ENCODE measurements around the gene SLC25A46. TPM values are rescaled to one million over a fixed set of nuclear protein-coding genes. Genes with fewer than 3 reads are reported as not detected.

Gene SLC25A46
- total and polyA plus RNA-seq, 2 donors (not counting 1 experiment from before 2014, with no cell fraction given), result 17.6 to 36.9 TPM

DNA sequence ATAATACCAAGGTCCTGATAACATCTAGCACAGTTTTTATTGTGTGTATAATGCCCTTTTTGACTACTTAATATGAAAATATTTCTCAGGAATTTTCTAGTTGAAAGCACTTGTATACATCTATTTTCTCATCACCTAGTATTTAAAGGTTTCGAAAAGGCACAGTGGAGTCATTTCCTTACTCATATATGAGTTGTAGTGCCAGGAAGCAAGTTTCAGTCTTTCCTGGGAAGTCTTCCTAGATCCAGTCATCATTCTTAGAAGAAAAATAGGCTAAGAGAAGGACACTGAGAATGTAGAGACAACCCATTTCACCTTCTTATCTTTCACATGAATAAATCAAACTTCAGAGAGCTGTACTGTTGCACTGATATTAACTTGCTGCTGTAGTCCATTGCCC, 70.2 kb downstream of the SLC25A46 start:
- no peaks in the 10 kb centered on the region for H3K36me3 ChIP-seq (replicated peaks in 1 of 2; ENCODE audit: control extremely low read depth in 1 of 2, control insufficient read depth in 1 of 2, extremely low read depth in 1 of 2, insufficient read depth in 2 of 2, low read length in 1 of 2)
- no peak overlapping the region for H2AFZ ChIP-seq (ENCODE audit: insufficient read depth, low read depth, low read length, poor library complexity, severe bottlenecking)
- no peaks in the 10 kb centered on the region for H3K4me1 ChIP-seq (ENCODE audit: control insufficient read depth in 2 of 2, insufficient read depth in 2 of 2, low read length in 2 of 2)
- H3K27ac ChIP-seq (ENCODE audit: low read length in 2 of 2), result no peak overlapping the region
- H3K4me3 ChIP-seq (ENCODE audit: control extremely low read depth in 1 of 5, extremely low read depth in 1 of 5, insufficient read depth in 1 of 5, low read depth in 2 of 5, low read length in 4 of 5), result no peak overlapping the region
- H3K9ac ChIP-seq (ENCODE audit: low read length), result no peak overlapping the region
- ATAC-seq (ENCODE audit: low read depth) (no peak), DNase-seq (no peak)
- ChIA-PET CTCF (no interaction called here), POLR2A (no interaction called here)
- H3K27me3 Mint-ChIP-seq, result no peaks in the 10 kb centered on the region
- no peaks in the 10 kb centered on the region for H3K9me3 Mint-ChIP-seq (ENCODE audit: insufficient read depth)
- no CpG with 5 or more reads among the region's 1 CpG for WGBS (ENCODE audit: insufficient coverage)
- no peaks in the 10 kb centered on the region for H3K27me3 ChIP-seq (replicated peaks in 1 of 4; ENCODE audit: control extremely low read depth in 1 of 4, control insufficient read depth in 3 of 4, insufficient read depth in 4 of 4, low read length in 3 of 4)
- no peak overlapping the region for H3K4me3 Mint-ChIP-seq
- no peaks in the 10 kb centered on the region for H4K20me1 ChIP-seq (ENCODE audit: control insufficient read depth, insufficient read depth, low read length, poor library complexity, severe bottlenecking)
- no peak for TF ChIP-seq EZH2 (IDR thresholded peaks at IDR 0.05; ENCODE audit: borderline replicate concordance, insufficient read depth, low read depth, low read length, poor library complexity, severe bottlenecking)
- TF ChIP-seq, protein P1, sequence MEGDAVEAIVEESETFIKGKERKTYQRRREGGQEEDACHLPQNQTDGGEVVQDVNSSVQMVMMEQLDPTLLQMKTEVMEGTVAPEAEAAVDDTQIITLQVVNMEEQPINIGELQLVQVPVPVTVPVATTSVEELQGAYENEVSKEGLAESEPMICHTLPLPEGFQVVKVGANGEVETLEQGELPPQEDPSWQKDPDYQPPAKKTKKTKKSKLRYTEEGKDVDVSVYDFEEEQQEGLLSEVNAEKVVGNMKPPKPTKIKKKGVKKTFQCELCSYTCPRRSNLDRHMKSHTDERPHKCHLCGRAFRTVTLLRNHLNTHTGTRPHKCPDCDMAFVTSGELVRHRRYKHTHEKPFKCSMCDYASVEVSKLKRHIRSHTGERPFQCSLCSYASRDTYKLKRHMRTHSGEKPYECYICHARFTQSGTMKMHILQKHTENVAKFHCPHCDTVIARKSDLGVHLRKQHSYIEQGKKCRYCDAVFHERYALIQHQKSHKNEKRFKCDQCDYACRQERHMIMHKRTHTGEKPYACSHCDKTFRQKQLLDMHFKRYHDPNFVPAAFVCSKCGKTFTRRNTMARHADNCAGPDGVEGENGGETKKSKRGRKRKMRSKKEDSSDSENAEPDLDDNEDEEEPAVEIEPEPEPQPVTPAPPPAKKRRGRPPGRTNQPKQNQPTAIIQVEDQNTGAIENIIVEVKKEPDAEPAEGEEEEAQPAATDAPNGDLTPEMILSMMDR (IDR thresholded peaks at IDR 0.05), result no peak
- H3K27ac Mint-ChIP-seq, result no peak overlapping the region
- intact Hi-C loops (cut with micrococcal nuclease), result no loop called here
- no peak overlapping the region for H3K4me2 ChIP-seq (replicated peaks; ENCODE audit: low read depth, low read length, poor library complexity, severe bottlenecking)
- H3K79me2 ChIP-seq (ENCODE audit: control insufficient read depth, insufficient read depth, low read length), result no peaks in the 10 kb centered on the region
- H3K4me1 Mint-ChIP-seq, result no peaks in the 10 kb centered on the region
- peaks cover 0 to 1% (median 0%) of the 10 kb centered on the region in 3 donors for H3K9me3 ChIP-seq (ENCODE audit: control extremely low read depth in 1 of 3, control insufficient read depth in 2 of 3, insufficient read depth in 1 of 3, low read length in 2 of 3)

Other genes starting within 250 kb of the SLC25A46 start
- gene TMEM232, start 12.3 kb upstream of the SLC25A46 start, total RNA-seq, result 2.9 and 6.1 TPM in 2 replicates
- 0.49 and 0.72 TPM in 2 replicates for gene TMEM232, start 12.3 kb upstream of the SLC25A46 start, polyA plus RNA-seq

Data from B cell (primary cell).